ENCODE data around the gene WNT9A.

- TF ChIP-seq CTCF (IDR thresholded peaks at IDR 0.05) (no peak), POLR2AphosphoS5 (IDR thresholded peaks at IDR 0.05) (no peak)
These were observed 4.9 kb downstream of the WNT9A start for GRCh38 chr1:227942716-227943261.

All from upper lobe of left lung (tissue), 4 donors.